Psoas muscle (tissue), 8 donors: ENCODE results near the gene ZNF813. TPM values are rescaled to one million over a fixed set of nuclear protein-coding genes. Genes with fewer than 3 reads are reported as not detected.

ENCODE experiments used
- ATAC-seq, 4 donors: fragments of 200-7000 bp; cut with Tn5 transposase; one replicate each; pipeline ENCODE4 v1.9.1; 2020; ENCODE audit warnings: moderate library complexity in 3 of 4, mild to moderate bottlenecking in 2 of 4
- DNase-seq, 2 donors: peaks; one replicate each; pipeline ENCODE4 v3.0.0-alpha.2; 2020
- H3K27ac ChIP-seq: fragments of 200-600 bp; one replicate; pipeline ENCODE4 v1.8.0; 2022
- H3K27me3 ChIP-seq, 3 donors: fragments of 200-600 bp in 1 of 3; one replicate each; pipeline versions ENCODE4 v1.6.1 to v1.8.0; 2013 to 2022; ENCODE audit warnings: low read length in 2 of 3, mild to moderate bottlenecking in 2 of 3, moderate library complexity in 1 of 3; ENCODE audit not compliant: insufficient read depth in 3 of 3
- H3K36me3 ChIP-seq, 2 donors: fragments of 200-600 bp in 1 of 2; one replicate each; pipeline versions ENCODE4 v1.6.1 to v1.8.0; 2013 to 2022; ENCODE audit warnings: low read depth in 1 of 2, mild to moderate bottlenecking in 1 of 2, moderate library complexity in 1 of 2; ENCODE audit not compliant: insufficient read depth in 1 of 2
- H3K4me1 ChIP-seq: fragments of 200-600 bp; one replicate; pipeline ENCODE4 v1.8.0; 2022
- H3K4me3 ChIP-seq: fragments of 200-600 bp; one replicate; pipeline ENCODE4 v1.8.0; 2022; ENCODE audit warnings: mild to moderate bottlenecking
- H3K9me3 ChIP-seq: fragments of 200-600 bp; one replicate; pipeline ENCODE4 v1.8.0; 2022
- CTCF ChIP-seq: fragments of 200-600 bp; IDR thresholded peaks from one replicate; pipeline ENCODE4 v1.8.0; 2022; ENCODE audit warnings: antibody characterized with exemption
- WGBS, 3 donors: extraction: QIAGEN DNeasy Blood & Tissue Kit; methylation state at CpG; one replicate each; pipeline versions ENCODE4 v1.1.6 to v1.1.7; 2013; 5-methylcytosine and 5-hydroxymethylcytosine counted together
- intact Hi-C, 2 donors: fragments of 100-400 bp; cut with DNase I; formaldehyde crosslinking; loops; one replicate each; pipeline versions ENCODE4 v1.11.0 to v1.14.2; 2022
- polyA plus RNA-seq, 3 donors: library from polyadenylated mRNA; stranded (reverse); fragments of 200-250 nt; gene quantifications; one replicate each; pipeline ENCODE4 v1.2.3, GENCODE V29; 2013
- total RNA-seq, 4 donors: library from RNA; stranded (reverse); fragmentation: NEBNext Ultra II Directional in 2 of 4; extraction: Animal tissue kit (Norgen Biotek cat#: 25700) in 2 of 4; gene quantifications; one replicate each; pipeline versions ENCODE4 v1.2.1 to v1.2.4, GENCODE V29; 2021 to 2023
- donor health status: healthy with polysubstance abuse.
- donor health status: DM: no; HTN: no; CAD: no; lungs with moderate emphysema.
- donor health status: Bipolar disorder and iron deficiency.
- donor health status: healthy.
- donor health status: DM: yes; HTN: yes; CAD: no.
- donor health status: DM: no; HTN: no; CAD: no.
- donor health status: DM: no; HTN: no; CAD: no.
- donor health status: DM: yes; HTN: yes; CAD: no.

Gene ZNF813
- total and polyA plus RNA-seq, 7 donors, result 0.31 to 1.7 (median 0.99) TPM

GRCh38 chr19:53518121-53518520 lies 50.6 kb downstream of the ZNF813 start:
- DNase-seq (no peak), ATAC-seq (no peak)
- WGBS, 3 donors, result 58 to 78% (median 74%) methylated on average over 4 of the region's 4 CpGs
- Histone ChIP-seq H3K27ac (no peak overlapping the region), H3K9me3 (peaks cover 16% of the 10 kb centered on the region), H3K4me1 (peaks cover 5% of the 10 kb centered on the region), H3K4me3 (no peak overlapping the region), H3K36me3 (no peaks in the 10 kb centered on the region), H3K27me3 (no peaks in the 10 kb centered on the region)
- no peak for TF ChIP-seq CTCF
- intact Hi-C loops, result loop anchor here in 1 of 2 donors (5.0 kb wide), 1 partner anchor 86 kb away; the partner anchor contains the start of gene ZNF761

GRCh38 chr19:53518716-53519115 lies 51.2 kb downstream of the ZNF813 start:
- Histone ChIP-seq H3K4me1 (peaks cover 5% of the 10 kb centered on the region), H3K36me3 (no peaks in the 10 kb centered on the region), H3K27ac (no peak overlapping the region), H3K27me3 (no peaks in the 10 kb centered on the region), H3K4me3 (no peak overlapping the region), H3K9me3 (peaks cover 16% of the 10 kb centered on the region)
- no peak for TF ChIP-seq CTCF
- ATAC-seq (no peak), DNase-seq (no peak)
- intact Hi-C loops, result loop anchor here in 1 of 2 donors (5.0 kb wide), 1 partner anchor 86 kb away; the partner anchor contains the start of gene ZNF761
- 19 to 32% (median 27%) methylated on average over 1 of the region's 1 CpG for WGBS, 3 donors

- Histone ChIP-seq H3K27me3 (no peaks in the 10 kb centered on the region), H3K36me3 (no peaks in the 10 kb centered on the region), H3K4me3 (no peak overlapping the region), H3K4me1 (peaks cover 5% of the 10 kb centered on the region), H3K9me3 (peaks cover 16% of the 10 kb centered on the region), H3K27ac (peak overlapping the region; percentile 87)
- no peak for TF ChIP-seq CTCF
- no peak for DNase-seq
- no peak for ATAC-seq
- 71 to 79% (median 75%) methylated on average over 7 of the region's 7 CpGs for WGBS, 3 donors
- intact Hi-C loops, result loop anchor here in 1 of 2 donors (5.0 kb wide), 1 partner anchor 87 kb away; the partner anchor contains the start of gene ZNF761
These were observed 51.9 kb downstream of the ZNF813 start for GRCh38 chr19:53519446-53519845.

- Histone ChIP-seq H3K27me3 (no peaks in the 10 kb centered on the region), H3K4me3 (peak overlapping the region; percentile 67), H3K27ac (peak overlapping the region; percentile 87), H3K9me3 (peaks cover 16% of the 10 kb centered on the region), H3K4me1 (peaks cover 5% of the 10 kb centered on the region), H3K36me3 (no peaks in the 10 kb centered on the region)
- TF ChIP-seq CTCF, result no peak
- DNase-seq (peak in 1 of 2 donors; percentile 23), ATAC-seq (no peak)
- WGBS, 3 donors, result 48 to 55% (median 51%) methylated on average over 13 of the region's 13 CpGs
- intact Hi-C loops, result loop anchor here in 1 of 2 donors (5.0 kb wide), 1 partner anchor 667 kb away; the partner anchor contains the start of gene MBOAT7
These were observed 52.6 kb downstream of the ZNF813 start for GRCh38 chr19:53520163-53520546.
